ENCODE data around the gene PAX8. TPM values are rescaled to one million over a fixed set of nuclear protein-coding genes. Genes with fewer than 3 reads are reported as not detected.
"Not testable (repeated sequence)": the region's sequence is repeated elsewhere in the genome, so short reads cannot be mapped to it uniquely, and the experiment has no call there.

The PAX8 gene
- polyA plus RNA-seq, 1 of the 3 experiments (the other 2 are of a cell fraction), result 0.23 TPM

DNA sequence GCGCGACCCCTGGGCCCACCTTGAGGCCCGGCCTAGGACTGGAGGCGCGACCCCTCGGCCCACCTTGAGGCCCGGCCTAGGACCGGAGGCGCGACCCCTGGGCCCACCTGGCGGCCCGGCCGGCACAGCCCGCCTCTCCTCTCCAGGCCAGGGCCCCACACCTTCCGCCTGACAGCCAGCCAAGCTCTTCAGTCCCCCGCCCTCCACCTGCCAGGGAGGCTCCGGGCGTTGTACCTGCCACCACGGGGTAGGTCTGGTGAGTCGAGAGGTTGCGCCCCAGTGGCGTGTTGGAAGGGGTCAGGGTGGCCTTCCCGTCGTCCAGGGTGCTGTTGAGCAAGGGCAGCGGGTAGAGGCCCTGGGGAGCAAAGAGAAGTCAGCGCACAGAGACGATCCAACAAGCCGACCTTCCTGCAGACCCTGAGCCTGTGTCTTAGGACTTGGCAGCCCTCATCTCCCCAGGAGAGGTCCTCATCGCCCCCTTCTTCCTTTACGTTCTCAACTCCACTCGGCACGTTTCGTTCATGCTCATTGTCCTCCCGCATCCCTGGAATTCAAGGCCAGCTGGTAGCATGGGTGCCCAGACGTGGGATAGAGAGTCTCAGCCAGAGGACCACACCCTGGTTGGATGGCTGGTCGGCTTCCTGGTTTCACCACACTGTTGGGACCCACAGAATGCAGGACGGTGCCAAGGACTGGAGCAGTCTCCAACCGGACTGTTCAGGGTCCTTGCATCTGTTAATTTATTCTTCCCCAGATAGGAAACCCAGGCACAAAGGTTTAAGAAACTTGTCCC is 42.2 kb downstream of the PAX8 start (continued):
- TF ChIP-seq FOSL2 (IDR thresholded peaks at IDR 0.05; ENCODE audit: borderline replicate concordance, low read depth), result no peak
- TF ChIP-seq RXRA (IDR thresholded peaks at IDR 0.05; ENCODE audit: borderline replicate concordance, low read depth), result no peak
- no peak for TF ChIP-seq MAX (IDR thresholded peaks at IDR 0.05; ENCODE audit: low read depth)
- no peak for TF ChIP-seq JUND (IDR thresholded peaks at IDR 0.05)
- TF ChIP-seq MXI1 (IDR thresholded peaks at IDR 0.05; ENCODE audit: low read depth, low read length), result no peak
- TF ChIP-seq SMC3 (IDR thresholded peaks at IDR 0.05; ENCODE audit: low read depth, low read length), result no peak
- no peak for TF ChIP-seq GABPA (IDR thresholded peaks at IDR 0.05; ENCODE audit: low read depth)

- H3F3A ChIP-seq (replicated peaks; ENCODE audit: insufficient read depth); H2AFZ ChIP-seq (ENCODE audit: low read depth); H3K4me3 ChIP-seq (ENCODE audit: low read depth in 2 of 2, low read length in 1 of 2); H3K9me2 ChIP-seq; H3K4me2 ChIP-seq; H3K27ac ChIP-seq (ENCODE audit: low read depth in 2 of 2, low read length in 1 of 2); H3K9ac ChIP-seq; DNase-seq; H3K36me3 ChIP-seq (replicated peaks in 1 of 2; ENCODE audit: control insufficient read depth in 1 of 2, insufficient read depth in 2 of 2, low read length in 1 of 2); H3K9me3 ChIP-seq; H4K20me1 ChIP-seq (ENCODE audit: insufficient read depth); H3K27me3 ChIP-seq (ENCODE audit: insufficient read depth); POLR2A ChIA-PET; H3K79me2 ChIP-seq (ENCODE audit: insufficient read depth): not testable (repeated sequence)
- H3K4me1 ChIP-seq (ENCODE audit: control insufficient read depth in 1 of 2, insufficient read depth in 2 of 2, low read depth in 1 of 2, low read length in 1 of 2), result peaks cover 11 to 13% of the 10 kb centered on the region in 2 experiments
- CTCF ChIA-PET, result interaction anchor here (1.0 to 2.4 kb wide), 3 partner anchors 9 to 32 kb away, joined by 3 to 15 read pairs (median 3); no protein-coding TSS in a partner anchor
- WGBS (ENCODE audit: low lambda C conversion rate), result 92% methylated on average over 28 of the region's 74 CpGs
Observed at GRCh38 chr2:113235347-113236226, 43.1 kb downstream of the PAX8 start.

DNA sequence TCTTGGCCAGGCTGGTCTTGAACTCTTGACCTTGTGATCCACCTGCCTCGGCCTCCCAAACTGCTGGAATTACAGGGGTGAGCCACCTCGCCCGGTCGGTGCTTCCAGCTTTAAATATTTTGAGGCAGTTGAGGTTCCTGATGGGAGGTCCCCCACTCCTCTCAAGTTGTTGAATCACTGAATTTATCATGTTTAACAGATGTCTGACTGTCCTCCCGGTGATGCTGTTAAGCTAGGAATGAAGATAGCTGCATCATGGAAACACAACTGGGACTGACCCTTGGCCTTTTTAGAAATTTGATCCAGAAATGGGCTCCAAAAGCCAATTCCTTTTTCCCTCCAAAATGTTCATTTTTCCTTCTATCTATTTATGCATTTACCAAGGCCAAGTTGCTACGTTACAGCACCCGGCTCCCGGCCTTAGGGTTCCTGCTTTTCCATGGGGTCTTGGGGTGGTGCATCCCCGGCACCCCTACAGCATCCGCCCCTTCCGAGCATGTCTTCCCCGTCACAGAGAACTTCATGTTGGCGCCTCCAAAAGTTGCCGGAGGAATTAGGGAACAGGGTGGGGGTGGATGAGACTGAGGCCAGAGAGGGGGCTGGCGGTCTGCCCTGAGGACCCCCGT is 43.9 kb downstream of the PAX8 start:
- CTCF ChIA-PET, result interaction anchor here (1.1 to 2.4 kb wide), 2 partner anchors 14 to 31 kb away, joined by 3 to 15 read pairs; no protein-coding TSS in a partner anchor
- no peak overlapping the region for H2AFZ ChIP-seq (ENCODE audit: low read depth)
- POLR2A ChIA-PET, result no interaction called here
- TF ChIP-seq YY1 (IDR thresholded peaks at IDR 0.05; ENCODE audit: low read depth) (no peak), USF1 (IDR thresholded peaks at IDR 0.05; ENCODE audit: borderline replicate concordance, low read depth) (no peak), MEF2A (IDR thresholded peaks at IDR 0.05; ENCODE audit: borderline replicate concordance, low read depth) (no peak), MAX (IDR thresholded peaks at IDR 0.05; ENCODE audit: low read depth) (no peak), CHD2 (IDR thresholded peaks at IDR 0.05; ENCODE audit: low read length, partially characterized antibody) (no peak), TCF12 (IDR thresholded peaks at IDR 0.05) (no peak), FOXJ3 (CRISPR knock-in tag; IDR thresholded peaks at IDR 0.05) (no peak), RFX5 (IDR thresholded peaks at IDR 0.05; ENCODE audit: low read length) (no peak), RAD21 (IDR thresholded peaks at IDR 0.05; ENCODE audit: low read length) (no peak), TEAD4 (IDR thresholded peaks at IDR 0.05; ENCODE audit: borderline replicate concordance, insufficient read depth) (no peak), IRF3 (IDR thresholded peaks at IDR 0.05; ENCODE audit: low read depth, low read length) (no peak)
- TF ChIP-seq, protein P1, sequence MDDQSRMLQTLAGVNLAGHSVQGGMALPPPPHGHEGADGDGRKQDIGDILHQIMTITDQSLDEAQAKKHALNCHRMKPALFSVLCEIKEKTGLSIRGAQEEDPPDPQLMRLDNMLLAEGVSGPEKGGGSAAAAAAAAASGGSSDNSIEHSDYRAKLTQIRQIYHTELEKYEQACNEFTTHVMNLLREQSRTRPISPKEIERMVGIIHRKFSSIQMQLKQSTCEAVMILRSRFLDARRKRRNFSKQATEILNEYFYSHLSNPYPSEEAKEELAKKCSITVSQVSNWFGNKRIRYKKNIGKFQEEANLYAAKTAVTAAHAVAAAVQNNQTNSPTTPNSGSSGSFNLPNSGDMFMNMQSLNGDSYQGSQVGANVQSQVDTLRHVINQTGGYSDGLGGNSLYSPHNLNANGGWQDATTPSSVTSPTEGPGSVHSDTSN (IDR thresholded peaks at IDR 0.05), result no peak
- TF ChIP-seq, protein P2, sequence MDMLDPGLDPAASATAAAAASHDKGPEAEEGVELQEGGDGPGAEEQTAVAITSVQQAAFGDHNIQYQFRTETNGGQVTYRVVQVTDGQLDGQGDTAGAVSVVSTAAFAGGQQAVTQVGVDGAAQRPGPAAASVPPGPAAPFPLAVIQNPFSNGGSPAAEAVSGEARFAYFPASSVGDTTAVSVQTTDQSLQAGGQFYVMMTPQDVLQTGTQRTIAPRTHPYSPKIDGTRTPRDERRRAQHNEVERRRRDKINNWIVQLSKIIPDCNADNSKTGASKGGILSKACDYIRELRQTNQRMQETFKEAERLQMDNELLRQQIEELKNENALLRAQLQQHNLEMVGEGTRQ (IDR thresholded peaks at IDR 0.05; ENCODE audit: borderline replicate concordance, low read depth, low read length), result no peak

More for the DNA sequence above, 43.9 kb downstream of the PAX8 start:
- Histone ChIP-seq H4K20me1 (ENCODE audit: insufficient read depth) (no peaks in the 10 kb centered on the region), H3K9me2 (no peaks in the 10 kb centered on the region), H3F3A (replicated peaks; ENCODE audit: insufficient read depth) (no peaks in the 10 kb centered on the region), H3K27me3 (ENCODE audit: insufficient read depth) (no peaks in the 10 kb centered on the region), H3K4me3 (ENCODE audit: low read depth in 2 of 2, low read length in 1 of 2) (no peak overlapping the region), H3K79me2 (ENCODE audit: insufficient read depth) (no peaks in the 10 kb centered on the region), H3K9me3 (no peaks in the 10 kb centered on the region), H3K4me2 (no peak overlapping the region), H3K4me1 (ENCODE audit: control insufficient read depth in 1 of 2, insufficient read depth in 2 of 2, low read depth in 1 of 2, low read length in 1 of 2) (peaks cover 4 to 5% of the 10 kb centered on the region in 2 experiments; a peak in 3 of 4 replicates), H3K9ac (no peak overlapping the region), H3K27ac (ENCODE audit: low read depth in 2 of 2, low read length in 1 of 2) (no peak overlapping the region), H3K36me3 (replicated peaks in 1 of 2; ENCODE audit: control insufficient read depth in 1 of 2, insufficient read depth in 2 of 2, low read length in 1 of 2) (no peaks in the 10 kb centered on the region)
- WGBS (ENCODE audit: low lambda C conversion rate), result 96% methylated on average over 16 of the region's 16 CpGs
- DNase-seq, result no peak
